ENCODE results near the gene GSDMA. TPM values are rescaled to one million over a fixed set of nuclear protein-coding genes. Genes with fewer than 3 reads are reported as not detected.
"Not testable (repeated sequence)": the region's sequence is repeated elsewhere in the genome, so short reads cannot be mapped to it uniquely, and the experiment has no call there.

GSDMA gene
- total RNA-seq, 1 donor from 2014 or later: not detected

DNA sequence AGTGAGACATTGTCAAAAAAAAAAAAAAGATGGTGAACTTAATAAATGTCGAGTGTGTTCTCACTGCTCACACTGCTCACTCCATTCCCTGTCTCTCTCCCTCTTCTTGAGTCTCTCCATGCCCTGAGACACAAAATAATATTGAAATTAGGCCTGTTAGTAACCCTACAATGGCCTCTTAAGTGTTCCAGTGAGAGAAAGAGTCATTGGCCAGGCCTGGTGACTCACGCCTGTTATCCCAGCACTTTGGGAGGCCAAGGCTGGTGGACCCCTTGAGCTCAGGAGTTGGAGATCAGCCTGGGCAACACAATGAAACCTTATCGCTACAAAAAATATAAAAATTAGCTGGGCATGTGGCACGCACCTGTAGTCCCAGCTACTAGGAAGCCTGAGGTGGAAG is 36.3 kb downstream of the GSDMA start:
- H3K4me3 Mint-ChIP-seq (ENCODE audit: unreplicated experiment): no peak overlapping the region
- TF ChIP-seq, protein P1, sequence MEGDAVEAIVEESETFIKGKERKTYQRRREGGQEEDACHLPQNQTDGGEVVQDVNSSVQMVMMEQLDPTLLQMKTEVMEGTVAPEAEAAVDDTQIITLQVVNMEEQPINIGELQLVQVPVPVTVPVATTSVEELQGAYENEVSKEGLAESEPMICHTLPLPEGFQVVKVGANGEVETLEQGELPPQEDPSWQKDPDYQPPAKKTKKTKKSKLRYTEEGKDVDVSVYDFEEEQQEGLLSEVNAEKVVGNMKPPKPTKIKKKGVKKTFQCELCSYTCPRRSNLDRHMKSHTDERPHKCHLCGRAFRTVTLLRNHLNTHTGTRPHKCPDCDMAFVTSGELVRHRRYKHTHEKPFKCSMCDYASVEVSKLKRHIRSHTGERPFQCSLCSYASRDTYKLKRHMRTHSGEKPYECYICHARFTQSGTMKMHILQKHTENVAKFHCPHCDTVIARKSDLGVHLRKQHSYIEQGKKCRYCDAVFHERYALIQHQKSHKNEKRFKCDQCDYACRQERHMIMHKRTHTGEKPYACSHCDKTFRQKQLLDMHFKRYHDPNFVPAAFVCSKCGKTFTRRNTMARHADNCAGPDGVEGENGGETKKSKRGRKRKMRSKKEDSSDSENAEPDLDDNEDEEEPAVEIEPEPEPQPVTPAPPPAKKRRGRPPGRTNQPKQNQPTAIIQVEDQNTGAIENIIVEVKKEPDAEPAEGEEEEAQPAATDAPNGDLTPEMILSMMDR (IDR thresholded peaks at IDR 0.05; ENCODE audit: unreplicated experiment): no peak

DNA sequence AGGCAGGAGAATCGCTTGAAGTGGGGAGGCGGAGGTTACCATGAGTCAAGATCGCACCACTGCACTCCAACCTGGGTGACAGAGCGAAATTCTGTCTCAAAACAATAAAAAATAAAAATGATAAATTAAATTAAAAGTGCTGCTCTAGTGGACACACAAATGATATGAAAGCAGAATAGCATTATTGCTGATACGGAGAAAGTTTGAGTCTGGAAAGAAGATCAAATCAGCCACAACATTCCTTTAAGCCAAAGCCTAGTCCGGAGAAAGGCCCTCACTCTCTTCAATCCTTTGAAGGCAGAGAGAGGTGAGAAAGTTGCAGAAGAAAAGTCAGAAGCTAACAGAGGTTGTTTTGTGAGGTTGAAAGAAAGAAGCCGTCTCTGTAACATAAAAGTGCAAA is 37.4 kb downstream of the GSDMA start:
- H3K4me3 Mint-ChIP-seq (ENCODE audit: unreplicated experiment): no peak overlapping the region
- H3K36me3 Mint-ChIP-seq (ENCODE audit: low read depth, unreplicated experiment): peaks cover 15% of the 10 kb centered on the region
- no peaks in the 10 kb centered on the region for H3K27me3 Mint-ChIP-seq (ENCODE audit: unreplicated experiment)
- no peaks in the 10 kb centered on the region for H3K4me1 Mint-ChIP-seq (ENCODE audit: unreplicated experiment)
- no peaks in the 10 kb centered on the region for H3K9me3 Mint-ChIP-seq (ENCODE audit: unreplicated experiment)
- TF ChIP-seq, protein P1 (IDR thresholded peaks at IDR 0.05; ENCODE audit: unreplicated experiment): no peak
- DNase-seq (ENCODE audit: low spot score): no peak
- no peak overlapping the region for H3K27ac Mint-ChIP-seq (ENCODE audit: unreplicated experiment)

More for the DNA sequence above, 36.3 kb downstream of the GSDMA start:
- peaks cover 23% of the 10 kb centered on the region for H3K36me3 Mint-ChIP-seq (ENCODE audit: low read depth, unreplicated experiment)
- H3K9me3 Mint-ChIP-seq (ENCODE audit: unreplicated experiment): no peaks in the 10 kb centered on the region
- no peak overlapping the region for H3K27ac Mint-ChIP-seq (ENCODE audit: unreplicated experiment)
- no peaks in the 10 kb centered on the region for H3K27me3 Mint-ChIP-seq (ENCODE audit: unreplicated experiment)
- no peaks in the 10 kb centered on the region for H3K4me1 Mint-ChIP-seq (ENCODE audit: unreplicated experiment)
- no peak for DNase-seq (ENCODE audit: low spot score)

DNA sequence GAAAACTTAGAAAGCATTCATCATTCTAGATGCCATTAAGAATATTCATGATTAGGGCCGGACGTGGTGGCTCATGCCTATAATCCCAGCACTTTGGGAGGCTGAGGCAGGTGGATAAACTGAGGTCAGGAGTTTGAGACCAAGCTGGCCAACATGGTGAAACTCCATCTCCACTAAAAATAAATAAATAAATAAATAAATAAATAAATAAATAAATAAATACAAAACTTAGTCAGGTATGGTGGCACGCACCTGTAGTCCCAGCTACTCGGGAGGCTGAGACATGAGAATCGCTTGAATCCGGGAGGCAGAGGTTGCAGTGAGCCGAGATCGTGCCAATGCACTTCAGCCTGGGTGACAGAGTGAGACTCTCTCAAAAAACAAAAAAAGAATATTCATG is 38.5 kb downstream of the GSDMA start:
- H3K4me3 Mint-ChIP-seq (ENCODE audit: unreplicated experiment); DNase-seq (ENCODE audit: low spot score); H3K27ac Mint-ChIP-seq (ENCODE audit: unreplicated experiment); H3K27me3 Mint-ChIP-seq (ENCODE audit: unreplicated experiment); H3K4me1 Mint-ChIP-seq (ENCODE audit: unreplicated experiment); H3K9me3 Mint-ChIP-seq (ENCODE audit: unreplicated experiment); H3K36me3 Mint-ChIP-seq (ENCODE audit: low read depth, unreplicated experiment): not testable (repeated sequence)

DNA sequence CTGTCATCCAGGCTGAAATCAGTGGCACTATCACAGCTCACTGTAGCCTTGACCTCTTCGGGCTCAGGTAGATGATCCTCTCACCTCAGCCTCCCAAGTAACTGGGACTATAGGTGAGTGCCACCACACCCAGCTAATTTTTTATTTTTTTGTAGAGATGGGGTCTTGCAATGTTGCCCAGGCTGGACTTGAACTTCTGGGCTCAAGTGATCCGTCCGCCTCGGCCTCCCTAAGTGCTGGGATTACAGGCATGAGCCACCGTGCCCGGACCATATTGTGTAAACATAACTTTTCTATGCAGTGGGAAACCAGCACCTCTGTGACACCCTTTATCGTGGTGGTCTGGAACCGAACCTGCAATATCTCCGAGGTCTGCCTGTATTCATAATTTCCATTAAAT is 41.3 kb downstream of the GSDMA start:
- no peaks in the 10 kb centered on the region for H3K27me3 Mint-ChIP-seq (ENCODE audit: unreplicated experiment)
- no peaks in the 10 kb centered on the region for H3K36me3 Mint-ChIP-seq (ENCODE audit: low read depth, unreplicated experiment)
- H3K27ac Mint-ChIP-seq (ENCODE audit: unreplicated experiment): no peak overlapping the region
- H3K9me3 Mint-ChIP-seq (ENCODE audit: unreplicated experiment): no peaks in the 10 kb centered on the region
- H3K4me3 Mint-ChIP-seq (ENCODE audit: unreplicated experiment): no peak overlapping the region
- TF ChIP-seq, protein P1 (IDR thresholded peaks at IDR 0.05; ENCODE audit: unreplicated experiment): no peak
- DNase-seq (ENCODE audit: low spot score): no peak
- peaks cover 3% of the 10 kb centered on the region for H3K4me1 Mint-ChIP-seq (ENCODE audit: unreplicated experiment)

DNA sequence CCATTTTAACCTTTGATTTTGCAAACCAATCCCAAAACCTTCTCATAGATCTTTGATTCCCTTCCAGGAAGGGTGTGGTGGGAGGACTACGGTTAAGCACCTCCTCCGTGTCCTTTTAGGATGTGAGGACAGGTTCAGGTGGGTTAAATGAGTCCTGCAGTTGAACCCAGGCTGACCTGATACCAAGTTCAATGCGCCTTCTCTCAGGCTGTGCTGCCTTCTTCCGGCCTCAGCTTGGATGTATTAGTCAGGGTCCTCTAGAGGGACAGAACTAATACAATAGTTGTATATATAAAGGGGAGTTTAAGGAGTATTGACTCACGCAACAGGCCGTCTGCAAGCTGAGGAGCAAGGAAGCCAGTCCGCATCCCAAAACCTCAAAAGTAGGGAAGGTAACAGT is 41.9 kb downstream of the GSDMA start:
- H3K9me3 Mint-ChIP-seq (ENCODE audit: unreplicated experiment): no peaks in the 10 kb centered on the region
- H3K27me3 Mint-ChIP-seq (ENCODE audit: unreplicated experiment): no peaks in the 10 kb centered on the region
- no peak overlapping the region for H3K4me3 Mint-ChIP-seq (ENCODE audit: unreplicated experiment)
- no peak overlapping the region for H3K27ac Mint-ChIP-seq (ENCODE audit: unreplicated experiment)
- peaks cover 3% of the 10 kb centered on the region for H3K4me1 Mint-ChIP-seq (ENCODE audit: unreplicated experiment)
- no peaks in the 10 kb centered on the region for H3K36me3 Mint-ChIP-seq (ENCODE audit: low read depth, unreplicated experiment)
- DNase-seq (ENCODE audit: low spot score): no peak
- TF ChIP-seq, protein P1 (IDR thresholded peaks at IDR 0.05; ENCODE audit: unreplicated experiment): no peak

DNA sequence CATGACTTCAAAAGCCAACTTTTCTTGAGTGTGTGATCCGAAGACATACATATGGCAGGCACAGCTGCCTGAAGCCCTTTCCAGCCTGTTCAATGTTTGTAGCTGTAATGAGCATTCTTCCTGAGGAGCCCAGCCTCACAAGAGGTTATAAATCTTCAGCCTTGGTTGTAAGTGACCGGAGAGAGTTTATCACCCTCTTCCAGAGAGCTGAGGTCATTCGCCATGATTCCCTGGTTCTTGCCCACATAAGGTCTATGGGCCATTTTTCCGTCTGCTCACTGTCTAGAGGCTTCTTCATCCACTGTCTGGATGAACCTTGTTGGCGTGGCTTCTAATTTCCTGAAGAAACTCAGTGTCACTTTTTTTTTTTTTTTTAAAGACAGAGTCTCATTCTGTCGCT is 42.7 kb downstream of the GSDMA start:
- DNase-seq (ENCODE audit: low spot score): no peak
- H3K36me3 Mint-ChIP-seq (ENCODE audit: low read depth, unreplicated experiment): no peaks in the 10 kb centered on the region
- H3K27ac Mint-ChIP-seq (ENCODE audit: unreplicated experiment): no peak overlapping the region
- no peaks in the 10 kb centered on the region for H3K9me3 Mint-ChIP-seq (ENCODE audit: unreplicated experiment)
- H3K4me1 Mint-ChIP-seq (ENCODE audit: unreplicated experiment): peaks cover 6% of the 10 kb centered on the region
- no peaks in the 10 kb centered on the region for H3K27me3 Mint-ChIP-seq (ENCODE audit: unreplicated experiment)
- H3K4me3 Mint-ChIP-seq (ENCODE audit: unreplicated experiment): no peak overlapping the region
- TF ChIP-seq, protein P1 (IDR thresholded peaks at IDR 0.05; ENCODE audit: unreplicated experiment): no peak

DNA sequence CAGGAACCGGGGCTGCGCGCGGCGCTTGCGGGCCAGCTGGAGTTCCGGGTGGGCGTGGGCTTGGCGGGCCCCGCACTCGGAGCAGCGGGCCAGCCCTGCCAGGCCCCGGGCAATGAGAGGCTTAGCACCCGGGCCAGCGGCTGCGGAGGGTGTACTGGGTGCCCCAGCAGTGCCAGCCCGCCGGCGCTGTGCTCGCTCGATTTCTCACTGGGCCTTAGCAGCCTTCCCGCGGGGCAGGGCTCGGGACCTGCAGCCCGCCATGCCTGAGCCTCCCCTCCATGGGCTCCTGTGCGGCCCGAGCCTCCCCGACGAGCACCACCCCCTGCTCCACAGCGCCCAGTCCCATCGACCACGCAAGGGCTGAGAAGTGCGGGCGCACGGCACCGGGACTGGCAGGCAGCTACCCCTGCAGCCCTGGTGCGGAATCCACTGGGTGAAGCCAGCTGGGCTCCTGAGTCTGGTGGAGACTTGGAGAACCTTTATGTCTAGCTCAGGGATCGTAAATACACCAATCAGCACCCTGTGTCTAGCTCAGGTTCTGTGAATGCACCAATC is 48.2 kb downstream of the GSDMA start:
- H3K36me3 Mint-ChIP-seq (ENCODE audit: low read depth, unreplicated experiment); H3K9me3 Mint-ChIP-seq (ENCODE audit: unreplicated experiment); H3K27me3 Mint-ChIP-seq (ENCODE audit: unreplicated experiment); H3K27ac Mint-ChIP-seq (ENCODE audit: unreplicated experiment); H3K4me3 Mint-ChIP-seq (ENCODE audit: unreplicated experiment); DNase-seq (ENCODE audit: low spot score); H3K4me1 Mint-ChIP-seq (ENCODE audit: unreplicated experiment): not testable (repeated sequence)
